Prostate gland (tissue), 2 donors: ENCODE results near the gene KCNH6. TPM values are rescaled to one million over a fixed set of nuclear protein-coding genes. Genes with fewer than 3 reads are reported as not detected.

ENCODE experiments used
- DNase-seq: peaks from one replicate; pipeline ENCODE4 v3.0.0-alpha.2; 2019; ENCODE audit warnings: low spot score
- H3K27ac ChIP-seq, 2 donors: fragments of 200-600 bp; sonication (generic); 2 replicates each; pipeline ENCODE4 v1.5.1; 2017 to 2019
- H3K27me3 ChIP-seq: fragments of 200-600 bp; sonication (generic); replicated peaks from 2 replicates; pipeline ENCODE4 v1.5.1; 2019; ENCODE audit not compliant: insufficient read depth
- H3K36me3 ChIP-seq, 2 donors: fragments of 200-600 bp; sonication (generic); 1 replicate in 1 of 2; 2 replicates in 1 of 2; pipeline versions ENCODE4 v1.5.1 to v1.8.1; 2017 to 2019
- H3K4me1 ChIP-seq: fragments of 200-600 bp; sonication (generic); replicated peaks from 2 replicates; pipeline ENCODE4 v1.5.1; 2019
- H3K4me3 ChIP-seq, 2 donors: fragments of 200-600 bp; sonication (generic); 2 replicates each; pipeline ENCODE4 v1.5.1; 2017 to 2019
- H3K9me3 ChIP-seq: fragments of 200-600 bp; sonication (generic); 2 replicates; pipeline ENCODE4 v1.5.1; 2017
- CTCF ChIP-seq, 4 experiments: fragments of 200-600 bp in 2 of 4; fragments of 450-650 bp in 2 of 4; sonication (generic) in 2 of 4; IDR thresholded peaks; 1 replicate in 3 of 4; 2 replicates in 1 of 4; pipeline ENCODE4 v1.5.1; 2016 to 2019; ENCODE audit warnings: antibody characterized with exemption in 4 of 4, mild to moderate bottlenecking in 2 of 4, moderate library complexity in 2 of 4
- POLR2A ChIP-seq: fragments of 450-650 bp; IDR thresholded peaks from one replicate; pipeline ENCODE4 v1.6.1; 2016; ENCODE audit warnings: antibody characterized with exemption, mild to moderate bottlenecking
- POLR2AphosphoS5 ChIP-seq: sonication (generic); formaldehyde crosslinking; IDR thresholded peaks from one replicate; pipeline ENCODE4 v1.6.1; 2017; ENCODE audit warnings: antibody characterized with exemption
- WGBS: methylation state at CpG from one replicate; pipeline ENCODE4 v1.1.5; 2018; 5-methylcytosine and 5-hydroxymethylcytosine counted together
- intact Hi-C: fragments of 100-400 bp; cut with DNase I; formaldehyde crosslinking; loops from one replicate; pipeline ENCODE4 v1.14.2; 2022
- total RNA-seq, 2 donors: library from RNA; depleted of rRNA; stranded (reverse); fragments of >200 nt; gene quantifications; one replicate each; pipeline ENCODE4 v1.1.0, GENCODE V29; 2016

Gene KCNH6
- total RNA-seq, 2 donors from 2014 or later, result 8.1 to 22.4 TPM

GRCh38 chr17:63571632-63572310, 48.6 kb downstream of the KCNH6 start:
- intact Hi-C loops, result no loop called here
- H3K4me1 ChIP-seq, result no peaks in the 10 kb centered on the region
- no peak for TF ChIP-seq POLR2AphosphoS5
- TF ChIP-seq POLR2A, result no peak
- no peak for TF ChIP-seq CTCF (IDR thresholded peaks at IDR 0.05)
- no peaks in the 10 kb centered on the region for H3K9me3 ChIP-seq
- H3K27ac ChIP-seq, result no peak overlapping the region
- no peak for DNase-seq
- WGBS, result 91% methylated on average over 1 of the region's 1 CpG
- no peaks in the 10 kb centered on the region for H3K27me3 ChIP-seq
- no peaks in the 10 kb centered on the region for H3K36me3 ChIP-seq
- no peak overlapping the region for H3K4me3 ChIP-seq

GRCh38 chr17:63573634-63574033, 50.5 kb downstream of the KCNH6 start:
- WGBS, result 84% methylated on average over 5 of the region's 5 CpGs
- TF ChIP-seq CTCF (IDR thresholded peaks at IDR 0.05), result peak in 1 of 4 experiments; percentile 5
- no peak for TF ChIP-seq POLR2A
- TF ChIP-seq POLR2AphosphoS5, result no peak
- no peaks in the 10 kb centered on the region for H3K4me1 ChIP-seq
- intact Hi-C loops, result no loop called here
- H3K4me3 ChIP-seq, result no peak overlapping the region
- H3K27me3 ChIP-seq, result no peaks in the 10 kb centered on the region
- no peak for DNase-seq
- H3K27ac ChIP-seq, result no peak overlapping the region
- H3K36me3 ChIP-seq, result no peaks in the 10 kb centered on the region
- H3K9me3 ChIP-seq, result no peaks in the 10 kb centered on the region

DNA sequence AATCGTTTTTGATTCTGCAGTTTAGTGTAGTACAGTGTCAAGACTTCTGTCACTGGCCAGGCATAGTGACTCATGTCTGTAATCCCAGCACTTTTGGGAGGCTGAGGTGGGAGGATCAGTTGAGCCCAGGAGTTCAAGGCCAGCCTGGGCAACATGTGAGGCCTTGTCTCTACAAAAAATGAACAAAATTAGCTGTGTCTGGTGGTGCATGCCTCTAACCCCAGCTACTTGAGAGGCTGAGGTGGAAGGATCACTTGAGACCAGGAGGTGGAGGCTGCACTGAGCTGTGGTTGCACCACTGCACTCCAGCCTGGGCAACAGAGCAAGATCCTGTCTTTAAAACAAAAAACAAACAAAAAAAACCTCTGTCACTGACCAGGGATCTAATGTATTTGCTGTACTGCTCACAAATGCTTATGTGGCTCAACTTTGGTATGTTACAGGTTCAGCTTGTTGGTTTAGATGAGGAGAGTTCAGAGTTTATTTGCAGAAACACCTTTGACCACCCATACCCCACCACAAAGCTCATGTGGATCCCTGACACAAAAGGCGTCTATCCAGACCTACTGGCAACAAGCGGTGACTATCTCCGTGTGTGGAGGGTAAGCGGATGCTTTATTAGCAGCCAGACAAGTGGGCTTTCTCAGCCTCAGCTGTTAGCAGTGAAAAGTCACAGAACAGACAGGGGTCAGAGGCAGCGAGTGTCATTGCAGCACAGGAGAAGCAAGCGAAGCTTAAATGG, 55.0 kb downstream of the KCNH6 start:
- intact Hi-C loops, result no loop called here
- H3K9me3 ChIP-seq, result no peaks in the 10 kb centered on the region
- no peaks in the 10 kb centered on the region for H3K27me3 ChIP-seq
- 74% methylated on average over 7 of the region's 7 CpGs for WGBS
- peaks cover 0 to 1% of the 10 kb centered on the region in 2 donors for H3K36me3 ChIP-seq
- H3K27ac ChIP-seq, result peak overlapping the region in 1 of 2 donors; percentile 0
- H3K4me3 ChIP-seq, result no peak overlapping the region
- no peaks in the 10 kb centered on the region for H3K4me1 ChIP-seq
- no peak for DNase-seq
- TF ChIP-seq POLR2AphosphoS5, result no peak
- TF ChIP-seq POLR2A, result no peak
- TF ChIP-seq CTCF (IDR thresholded peaks at IDR 0.05), result no peak

GRCh38 chr17:63578769-63579111, 55.6 kb downstream of the KCNH6 start:
- H3K4me1 ChIP-seq, result no peaks in the 10 kb centered on the region
- TF ChIP-seq POLR2AphosphoS5 (no peak), POLR2A (no peak), CTCF (IDR thresholded peaks at IDR 0.05) (no peak)
- H3K27me3 ChIP-seq, result no peaks in the 10 kb centered on the region
- peaks cover 0 to 6% of the 10 kb centered on the region in 2 donors for H3K36me3 ChIP-seq
- no peak overlapping the region for H3K27ac ChIP-seq
- 54% methylated on average over 5 of the region's 5 CpGs for WGBS
- intact Hi-C loops, result no loop called here
- H3K4me3 ChIP-seq, result no peak overlapping the region
- DNase-seq, result no peak
- H3K9me3 ChIP-seq, result no peaks in the 10 kb centered on the region

DNA sequence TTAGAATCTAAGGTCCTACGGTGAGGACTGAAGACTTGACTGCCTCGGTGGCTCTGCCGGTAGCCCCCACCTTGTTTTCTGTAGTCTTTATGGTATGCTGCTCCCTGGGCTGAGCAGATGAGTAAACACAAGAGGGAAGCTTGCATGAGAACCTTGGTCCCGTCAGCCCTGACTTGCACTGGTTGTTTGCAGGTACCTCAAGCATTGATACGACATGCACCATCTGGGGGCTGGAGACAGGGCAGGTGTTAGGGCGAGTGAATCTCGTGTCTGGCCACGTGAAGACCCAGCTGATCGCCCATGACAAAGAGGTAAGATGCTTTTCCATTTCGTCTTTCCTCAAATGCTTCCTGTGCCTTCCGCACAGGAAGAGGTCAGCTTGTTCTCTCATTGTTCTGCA, 56.5 kb downstream of the KCNH6 start:
- Histone ChIP-seq H3K9me3 (no peaks in the 10 kb centered on the region), H3K36me3 (peaks cover 0 to 8% of the 10 kb centered on the region in 2 donors), H3K4me3 (no peak overlapping the region), H3K4me1 (no peaks in the 10 kb centered on the region), H3K27ac (no peak overlapping the region), H3K27me3 (no peaks in the 10 kb centered on the region)
- intact Hi-C loops, result no loop called here
- WGBS, result 58% methylated on average over 11 of the region's 11 CpGs
- no peak for DNase-seq
- TF ChIP-seq CTCF (IDR thresholded peaks at IDR 0.05), result no peak
- no peak for TF ChIP-seq POLR2AphosphoS5
- TF ChIP-seq POLR2A, result no peak
